Thyroid gland (tissue), 4 donors: ENCODE measurements around the gene BACH2.

Experiments
- CTCF ChIP-seq, 6 experiments: fragments of 200-600 bp in 3 of 6; fragments of 450-650 bp in 3 of 6; sonication (generic) in 3 of 6; IDR thresholded peaks; one replicate each; pipeline ENCODE4 v1.5.1; 2016 to 2019; ENCODE audit warnings: antibody characterized with exemption in 6 of 6, mild to moderate bottlenecking in 2 of 6, inconsistent platforms in 1 of 6, moderate library complexity in 1 of 6
- POLR2A ChIP-seq, 2 donors: fragments of 450-650 bp; IDR thresholded peaks; one replicate each; pipeline ENCODE4 v1.6.1; 2017; ENCODE audit warnings: antibody characterized with exemption in 2 of 2, mild to moderate bottlenecking in 2 of 2, moderate library complexity in 1 of 2

GRCh38 chr6:90146024-90146423 lies 150.6 kb downstream of the BACH2 start:
- TF ChIP-seq CTCF (IDR thresholded peaks at IDR 0.05) = no peak
- TF ChIP-seq POLR2A (IDR thresholded peaks at IDR 0.05) = no peak
